Caco-2 (cell line): ENCODE results near the gene WDR75. TPM values are rescaled to one million over a fixed set of nuclear protein-coding genes. Genes with fewer than 3 reads are reported as not detected.

ENCODE experiments used
- BruUV-seq: library from RNA; stranded (reverse); fragments of 400-500 nt; replicated peaks from 2 replicates; lab custom pipeline; 2021; lab: Mats Ljungman, UMichigan
- CTCF ChIA-PET: fragments of 300-600 bp; sonication (Branson Sonifier 250); formaldehyde crosslinking; loops from one replicate; lab custom pipeline; 2022; ENCODE audit warnings: antibody characterized with exemption; lab: Charles Lee
- POLR2A ChIA-PET: fragments of 300-600 bp; sonication (Branson Sonifier 250); formaldehyde crosslinking; loops from one replicate; lab custom pipeline; 2022; ENCODE audit warnings: antibody characterized with exemption; lab: Charles Lee
- DNase-seq, 2 experiments: peaks; one replicate each; pipeline versions ENCODE4 v3.0.0 to v3.0.0-alpha.2; 2020 to 2022
- H3K27me3 ChIP-seq: replicated peaks from 2 replicates; pipeline ENCODE4 v1.6.0; 2011; ENCODE audit warnings: low read length; ENCODE audit not compliant: control insufficient read depth, insufficient read depth
- H3K36me3 ChIP-seq: 2 replicates; pipeline ENCODE4 v1.5.1; 2011; ENCODE audit warnings: low read length; ENCODE audit not compliant: control insufficient read depth, insufficient read depth
- H3K4me1 ChIP-seq: fragments of 250-450 bp; sonication (Bioruptor Pico); 2 replicates; pipeline ENCODE4 v1.5.1; 2020; ENCODE audit warnings: mild to moderate bottlenecking
- H3K4me3 ChIP-seq: 2 replicates; pipeline ENCODE4 v1.5.1; 2011; ENCODE audit warnings: low read depth, mild to moderate bottlenecking, control low read depth, low read length
- H3K9me3 ChIP-seq: fragments of 250-450 bp; sonication (Bioruptor Pico); 2 replicates; pipeline ENCODE4 v1.5.1; 2020; ENCODE audit warnings: mild to moderate bottlenecking, moderate library complexity
- H3K27ac Mint-ChIP-seq: one replicate; pipeline ENCODE4 v1.8.0; 2022; ENCODE audit warnings: mixed read lengths; ENCODE audit not compliant: unreplicated experiment
- H3K27me3 Mint-ChIP-seq: one replicate; pipeline ENCODE4 v1.8.0; 2022; ENCODE audit warnings: mixed read lengths; ENCODE audit not compliant: insufficient read depth, unreplicated experiment
- H3K36me3 Mint-ChIP-seq: one replicate; pipeline ENCODE4 v1.8.0; 2022; ENCODE audit warnings: mild to moderate bottlenecking, mixed read lengths; ENCODE audit not compliant: insufficient read depth, unreplicated experiment
- H3K4me1 Mint-ChIP-seq: one replicate; pipeline ENCODE4 v1.8.0; 2022; ENCODE audit warnings: low read depth, mixed read lengths; ENCODE audit not compliant: unreplicated experiment
- H3K4me3 Mint-ChIP-seq: one replicate; pipeline ENCODE4 v1.8.0; 2022; ENCODE audit warnings: mild to moderate bottlenecking, moderate library complexity, mixed read lengths; ENCODE audit not compliant: unreplicated experiment
- H3K9me3 Mint-ChIP-seq: one replicate; pipeline ENCODE4 v1.8.0; 2022; ENCODE audit warnings: mixed read lengths; ENCODE audit not compliant: unreplicated experiment
- CTCF ChIP-seq, 2 experiments: fragments of 200-600 bp in 1 of 2; IDR thresholded peaks; 1 replicate in 1 of 2; 2 replicates in 1 of 2; pipeline versions ENCODE4 v1.5.1 to v1.8.0; 2011 to 2022; ENCODE audit warnings: antibody characterized with exemption in 1 of 2, control low read depth in 1 of 2, inconsistent platforms in 1 of 2, low read depth in 1 of 2, low read length in 1 of 2, mild to moderate bottlenecking in 1 of 2, moderate library complexity in 1 of 2; ENCODE audit not compliant: insufficient read depth in 1 of 2, severe bottlenecking in 1 of 2, unreplicated experiment in 1 of 2
- intact Hi-C: fragments of 100-400 bp; cut with micrococcal nuclease; formaldehyde crosslinking; loops from one replicate; pipeline ENCODE4 v1.10.0; 2022; ENCODE audit not compliant: unreplicated experiment
- total RNA-seq: library from RNA; stranded (reverse); gene quantifications from 2 replicates; pipeline ENCODE4 v1.2.3, GENCODE V29; 2022

WDR75 gene
- total RNA-seq, 1 experiment from 2014 or later: 50.2 TPM

GRCh38 chr2:189519631-189520387, 78.5 kb downstream of the WDR75 start:
- H3K36me3 Mint-ChIP-seq: no peaks in the 10 kb centered on the region
- ChIA-PET POLR2A (interaction anchor here (0.6 kb wide), 1 partner anchor 29 kb away, joined by 3 read pairs; no protein-coding TSS in a partner anchor), CTCF (no interaction called here)
- no peaks in the 10 kb centered on the region for H3K27me3 Mint-ChIP-seq
- H3K9me3 Mint-ChIP-seq: peaks cover 13% of the 10 kb centered on the region
- Histone ChIP-seq H3K36me3 (no peaks in the 10 kb centered on the region), H3K4me3 (no peak overlapping the region), H3K27me3 (no peaks in the 10 kb centered on the region), H3K4me1 (peaks cover 20% of the 10 kb centered on the region), H3K9me3 (no peaks in the 10 kb centered on the region)
- BruUV-seq: no TSS peak
- no peak for TF ChIP-seq CTCF (IDR thresholded peaks at IDR 0.05; ENCODE audit: insufficient read depth in 1 of 2, low read depth in 1 of 2, low read length in 1 of 2, severe bottlenecking in 1 of 2, unreplicated experiment in 1 of 2)
- H3K4me1 Mint-ChIP-seq: peaks cover 20% of the 10 kb centered on the region
- no peak for DNase-seq
- intact Hi-C loops: no loop called here
- H3K27ac Mint-ChIP-seq: no peak overlapping the region
- H3K4me3 Mint-ChIP-seq: no peak overlapping the region

- DNase-seq: no peak
- Mint-ChIP-seq H3K9me3 (peaks cover 8% of the 10 kb centered on the region), H3K4me3 (no peak overlapping the region), H3K27me3 (no peaks in the 10 kb centered on the region), H3K36me3 (no peaks in the 10 kb centered on the region), H3K4me1 (peaks cover 20% of the 10 kb centered on the region), H3K27ac (peak overlapping the region; percentile 23)
- intact Hi-C loops: loop anchor here (1.0 kb wide), 1 partner anchor 20 kb away; no protein-coding TSS in a partner anchor
- no peaks in the 10 kb centered on the region for H3K27me3 ChIP-seq
- ChIA-PET CTCF (no interaction called here), POLR2A (interaction anchor here (1.6 kb wide), 1 partner anchor 59 kb away, joined by 4 read pairs; the partner anchor contains the start of gene SLC40A1)
- peaks cover 20% of the 10 kb centered on the region for H3K4me1 ChIP-seq
- no peak for TF ChIP-seq CTCF (IDR thresholded peaks at IDR 0.05; ENCODE audit: insufficient read depth in 1 of 2, low read depth in 1 of 2, low read length in 1 of 2, severe bottlenecking in 1 of 2, unreplicated experiment in 1 of 2)
- H3K36me3 ChIP-seq: no peaks in the 10 kb centered on the region
- no peaks in the 10 kb centered on the region for H3K9me3 ChIP-seq
- no TSS peak for BruUV-seq
- H3K4me3 ChIP-seq: no peak overlapping the region
Measured at GRCh38 chr2:189521699-189522434, 80.6 kb downstream of the WDR75 start.

- Histone ChIP-seq H3K4me1 (peaks cover 24% of the 10 kb centered on the region), H3K4me3 (no peak overlapping the region), H3K36me3 (no peaks in the 10 kb centered on the region), H3K27me3 (no peaks in the 10 kb centered on the region), H3K9me3 (no peaks in the 10 kb centered on the region)
- H3K36me3 Mint-ChIP-seq: no peaks in the 10 kb centered on the region
- H3K27me3 Mint-ChIP-seq: no peaks in the 10 kb centered on the region
- intact Hi-C loops: loop anchor here (1.0 kb wide), 1 partner anchor 20 kb away; no protein-coding TSS in a partner anchor
- peak overlapping the region; percentile 23 for H3K27ac Mint-ChIP-seq
- H3K9me3 Mint-ChIP-seq: peaks cover under 1% of the 10 kb centered on the region
- DNase-seq: peak; percentile 38
- CTCF ChIA-PET: no interaction called here
- no peak for TF ChIP-seq CTCF (IDR thresholded peaks at IDR 0.05; ENCODE audit: insufficient read depth in 1 of 2, low read depth in 1 of 2, low read length in 1 of 2, severe bottlenecking in 1 of 2, unreplicated experiment in 1 of 2)
- H3K4me3 Mint-ChIP-seq: peak overlapping the region; percentile 2
- BruUV-seq: no TSS peak
- POLR2A ChIA-PET: no interaction called here
- H3K4me1 Mint-ChIP-seq: peaks cover 20% of the 10 kb centered on the region
Measured at GRCh38 chr2:189522435-189523151, 81.3 kb downstream of the WDR75 start.
